NCI-H1048 (cell line): ENCODE data around the gene TMEM198.

Experiments
- DNase-seq: peaks from one replicate; lab custom pipeline; 2025; lab: John Stamatoyannopoulos, UW

The TMEM198 gene

GRCh38 chr2:219508971-219509779, 34.7 kb upstream of the TMEM198 start:
- no peak for DNase-seq

GRCh38 chr2:219509780-219510511, 33.9 kb upstream of the TMEM198 start:
- DNase-seq: peak; percentile 18

GRCh38 chr2:219510512-219511135, 33.2 kb upstream of the TMEM198 start:
- no peak for DNase-seq

GRCh38 chr2:219511547-219512325, 32.1 kb upstream of the TMEM198 start:
- DNase-seq: no peak

GRCh38 chr2:219512524-219513216, 31.2 kb upstream of the TMEM198 start:
- no peak for DNase-seq

GRCh38 chr2:219513787-219514186, 30.0 kb upstream of the TMEM198 start:
- DNase-seq: no peak

GRCh38 chr2:219514196-219514761, 29.5 kb upstream of the TMEM198 start, which contains the start of gene ASIC4:
TSS of gene ASIC4 (plus strand) at chr2:219514482. CDS start at chr2:219514725, 243 bp downstream.
- no peak for DNase-seq

- DNase-seq: no peak
Observed at GRCh38 chr2:219514836-219515235, 29.0 kb upstream of the TMEM198 start.

GRCh38 chr2:219515874-219516629, 27.8 kb upstream of the TMEM198 start:
- DNase-seq: no peak

- no peak for DNase-seq
Observed at GRCh38 chr2:219516888-219517287, 26.9 kb upstream of the TMEM198 start.

- no peak for DNase-seq
Observed at GRCh38 chr2:219517954-219518778, 25.7 kb upstream of the TMEM198 start.

- no peak for DNase-seq
Observed at GRCh38 chr2:219519526-219519916, 24.3 kb upstream of the TMEM198 start.

- DNase-seq: no peak
Observed at GRCh38 chr2:219520079-219520478, 23.7 kb upstream of the TMEM198 start.

- no peak for DNase-seq
Observed at GRCh38 chr2:219521066-219521880, 22.6 kb upstream of the TMEM198 start.

GRCh38 chr2:219522111-219523030, 21.5 kb upstream of the TMEM198 start:
- no peak for DNase-seq

GRCh38 chr2:219523031-219523671, 20.7 kb upstream of the TMEM198 start:
- no peak for DNase-seq

- no peak for DNase-seq
Observed at GRCh38 chr2:219524817-219525216, 19.0 kb upstream of the TMEM198 start.
